ENCODE data around the gene GBGT1. TPM values are rescaled to one million over a fixed set of nuclear protein-coding genes. Genes with fewer than 3 reads are reported as not detected.

Gene GBGT1
- 0.45 and 0.51 TPM in 2 replicates for polyA plus RNA-seq (2012; rRNA removed)
- polyA plus RNA-seq (2012; cell fraction: cytosol; rRNA removed), result 0.22 and 0.30 TPM in 2 replicates
- polyA plus RNA-seq (2012; cell fraction: nucleus; rRNA removed), result 1.1 and 1.7 TPM in 2 replicates

DNA sequence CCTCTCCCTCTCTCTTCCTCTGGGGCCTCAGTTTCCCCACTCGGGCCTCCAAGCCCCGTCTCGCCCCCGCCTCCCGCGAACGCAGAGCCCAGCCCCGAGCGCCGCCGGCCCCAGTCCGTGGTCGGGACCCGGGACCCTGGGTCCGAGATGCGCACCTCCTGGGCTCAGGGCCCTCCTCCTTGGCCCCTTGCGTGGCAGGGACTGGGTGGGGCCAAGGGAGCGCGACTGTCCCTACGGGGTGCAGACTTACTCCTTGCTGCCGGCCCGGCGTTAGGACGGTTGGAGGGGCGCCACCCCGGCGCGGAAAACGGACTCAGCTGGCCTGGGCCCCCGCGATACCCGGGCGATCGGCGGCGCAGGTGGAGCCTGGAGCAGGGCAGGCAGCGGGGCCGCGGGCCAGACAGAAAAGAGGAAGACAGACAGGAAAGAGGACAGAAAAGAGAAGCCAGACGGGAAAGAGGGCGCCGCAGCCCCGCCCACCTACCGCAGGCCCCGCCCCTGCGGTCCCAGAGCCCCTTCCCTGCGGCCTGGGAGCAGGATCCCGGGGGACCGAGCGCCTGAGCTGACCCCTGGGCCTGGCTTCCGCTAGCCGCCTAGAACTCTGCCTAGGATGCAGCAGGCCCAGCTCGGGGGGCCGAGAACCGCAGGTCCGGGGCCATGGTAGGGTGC is at the start of gene GBGT1:
Gene GBGT1, minus strand, starts transcription at position 411 of the 669 bp plus-strand sequence. CDS start 1,502 bp downstream, outside the sequence.
- no peaks in the 10 kb centered on the region for H3K27me3 ChIP-seq (ENCODE audit: insufficient read depth)
- no peaks in the 10 kb centered on the region for H3K9me3 ChIP-seq
- peak within 1 kb of the TSS in 1 of 2 experiments; percentile 42; a peak in 3 of 4 replicates for H3K4me3 ChIP-seq (ENCODE audit: low read depth in 2 of 2, low read length in 1 of 2)
- no peaks in the 10 kb centered on the region for H4K20me1 ChIP-seq (ENCODE audit: insufficient read depth)
- ChIA-PET POLR2A (interaction anchor here (0.6 to 0.7 kb wide), 3 partner anchors 49 to 1561 kb away, joined by 3 to 5 read pairs (median 3); no protein-coding TSS in a partner anchor), CTCF (interaction anchor here (0.6 to 1.1 kb wide), 6 partner anchors 14 to 121 kb away, joined by 3 to 4 read pairs (median 3); no protein-coding TSS in a partner anchor)
- no peaks in the 10 kb centered on the region for H3K79me2 ChIP-seq (ENCODE audit: insufficient read depth)
- TF ChIP-seq, protein P1, sequence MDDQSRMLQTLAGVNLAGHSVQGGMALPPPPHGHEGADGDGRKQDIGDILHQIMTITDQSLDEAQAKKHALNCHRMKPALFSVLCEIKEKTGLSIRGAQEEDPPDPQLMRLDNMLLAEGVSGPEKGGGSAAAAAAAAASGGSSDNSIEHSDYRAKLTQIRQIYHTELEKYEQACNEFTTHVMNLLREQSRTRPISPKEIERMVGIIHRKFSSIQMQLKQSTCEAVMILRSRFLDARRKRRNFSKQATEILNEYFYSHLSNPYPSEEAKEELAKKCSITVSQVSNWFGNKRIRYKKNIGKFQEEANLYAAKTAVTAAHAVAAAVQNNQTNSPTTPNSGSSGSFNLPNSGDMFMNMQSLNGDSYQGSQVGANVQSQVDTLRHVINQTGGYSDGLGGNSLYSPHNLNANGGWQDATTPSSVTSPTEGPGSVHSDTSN (IDR thresholded peaks at IDR 0.05), result no peak
- no peaks in the 10 kb centered on the region for H3F3A ChIP-seq (replicated peaks; ENCODE audit: insufficient read depth)
- no peaks in the 10 kb centered on the region for H3K9me2 ChIP-seq
- 59% methylated on average over 43 of the region's 56 CpGs for WGBS (ENCODE audit: low lambda C conversion rate)
- no peak within 1 kb of the TSS for H3K27ac ChIP-seq (ENCODE audit: low read depth in 2 of 2, low read length in 1 of 2)
- H2AFZ ChIP-seq (ENCODE audit: low read depth), result no peak within 1 kb of the TSS
- H3K4me1 ChIP-seq (ENCODE audit: control insufficient read depth in 1 of 2, insufficient read depth in 2 of 2, low read depth in 1 of 2, low read length in 1 of 2), result peaks cover 0 to 5% of the 10 kb centered on the region in 2 experiments; a peak in 1 of 4 replicates
- H3K36me3 ChIP-seq (replicated peaks in 1 of 2; ENCODE audit: control insufficient read depth in 1 of 2, insufficient read depth in 2 of 2, low read length in 1 of 2), result no peaks in the 10 kb centered on the region
- no peak within 1 kb of the TSS for H3K9ac ChIP-seq
- no peak within 1 kb of the TSS for H3K4me2 ChIP-seq
- peak; percentile 90 for DNase-seq

- no peak overlapping the region for H3K27ac ChIP-seq (ENCODE audit: low read depth in 2 of 2, low read length in 1 of 2)
- CTCF ChIA-PET, result interaction anchor here (2.3 kb wide), 1 partner anchor 24 kb away, joined by 7 read pairs; no protein-coding TSS in a partner anchor
- H3K27me3 ChIP-seq (ENCODE audit: insufficient read depth), result no peaks in the 10 kb centered on the region
- 66% methylated on average over 5 of the region's 7 CpGs for WGBS (ENCODE audit: low lambda C conversion rate)
- TF ChIP-seq RAD21 (IDR thresholded peaks at IDR 0.05; ENCODE audit: low read length) (no peak), RCOR1 (IDR thresholded peaks at IDR 0.05; ENCODE audit: low read length) (no peak), IRF3 (IDR thresholded peaks at IDR 0.05; ENCODE audit: low read depth, low read length) (no peak), ELF1 (IDR thresholded peaks at IDR 0.05) (no peak), YY1 (IDR thresholded peaks at IDR 0.05; ENCODE audit: low read depth) (no peak), JUND (IDR thresholded peaks at IDR 0.05) (no peak), MXI1 (IDR thresholded peaks at IDR 0.05; ENCODE audit: low read depth, low read length) (no peak), POLR2AphosphoS5 (IDR thresholded peaks at IDR 0.05; ENCODE audit: low read depth, low read length) (no peak), TAF1 (IDR thresholded peaks at IDR 0.05; ENCODE audit: borderline replicate concordance, low read depth, low read length) (no peak)
- TF ChIP-seq, protein P2, sequence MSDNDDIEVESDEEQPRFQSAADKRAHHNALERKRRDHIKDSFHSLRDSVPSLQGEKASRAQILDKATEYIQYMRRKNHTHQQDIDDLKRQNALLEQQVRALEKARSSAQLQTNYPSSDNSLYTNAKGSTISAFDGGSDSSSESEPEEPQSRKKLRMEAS (IDR thresholded peaks at IDR 0.05; ENCODE audit: low read depth), result no peak
- H2AFZ ChIP-seq (ENCODE audit: low read depth), result no peak overlapping the region
- H3K9ac ChIP-seq, result no peak overlapping the region
- H3K4me3 ChIP-seq (ENCODE audit: low read depth in 2 of 2, low read length in 1 of 2), result no peak overlapping the region
- no peaks in the 10 kb centered on the region for H3K9me2 ChIP-seq
- H3K4me1 ChIP-seq (ENCODE audit: control insufficient read depth in 1 of 2, insufficient read depth in 2 of 2, low read depth in 1 of 2, low read length in 1 of 2), result no peaks in the 10 kb centered on the region; a peak in 1 of 4 replicates
- POLR2A ChIA-PET, result no interaction called here
- H3K4me2 ChIP-seq, result no peak overlapping the region
- no peak for DNase-seq
- no peaks in the 10 kb centered on the region for H3K9me3 ChIP-seq
- H3F3A ChIP-seq (replicated peaks; ENCODE audit: insufficient read depth), result no peaks in the 10 kb centered on the region
- no peaks in the 10 kb centered on the region for H3K79me2 ChIP-seq (ENCODE audit: insufficient read depth)
- no peaks in the 10 kb centered on the region for H3K36me3 ChIP-seq (replicated peaks in 1 of 2; ENCODE audit: control insufficient read depth in 1 of 2, insufficient read depth in 2 of 2, low read length in 1 of 2)
- H4K20me1 ChIP-seq (ENCODE audit: insufficient read depth), result no peaks in the 10 kb centered on the region
Observed at GRCh38 chr9:133210609-133211008, 46.9 kb upstream of the GBGT1 start.
